K562 (cell line): ENCODE data around the gene MRFAP1. TPM values are rescaled to one million over a fixed set of nuclear protein-coding genes. Genes with fewer than 3 reads are reported as not detected.

Experiments
- E2F6 ChIP-seq, 2 experiments: IDR thresholded peaks; 2 replicates each; pipeline ENCODE4 v1.6.1; 2011; ENCODE audit warnings: borderline replicate concordance in 1 of 2, control low read depth in 1 of 2, low read depth in 1 of 2, low read length in 1 of 2, mild to moderate bottlenecking in 1 of 2, mixed read lengths in 1 of 2, moderate library complexity in 1 of 2; ENCODE audit not compliant: insufficient read depth in 1 of 2, insufficient read length in 1 of 2, poor library complexity in 1 of 2, severe bottlenecking in 1 of 2; ENCODE audit errors: extremely low read depth in 1 of 2
- ELF2 ChIP-seq: fragments of 250-450 bp; sonication (Bioruptor Pico); IDR thresholded peaks from 2 replicates; pipeline ENCODE4 v1.5.0; 2021; ENCODE audit warnings: mild to moderate bottlenecking
- EP300 ChIP-seq: IDR thresholded peaks from 2 replicates; pipeline ENCODE4 v1.6.1; 2012; ENCODE audit warnings: low read length, improper control_type of control experiment
- ESRRB ChIP-seq: fragments of 250-450 bp; sonication (Bioruptor Pico); IDR thresholded peaks from 2 replicates; pipeline ENCODE4 v1.5.0; 2020; ENCODE audit warnings: mild to moderate bottlenecking, moderate library complexity, borderline replicate concordance
- ETS1 ChIP-seq: conservative IDR thresholded peaks from 2 replicates; pipeline ENCODE4 v1.6.1; 2011; ENCODE audit warnings: low read depth, mild to moderate bottlenecking, low read length; ENCODE audit not compliant: control insufficient read depth
- FOS ChIP-seq: IDR thresholded peaks from 3 replicates; pipeline ENCODE4 v1.6.1; 2011; ENCODE audit not compliant: insufficient read length; ENCODE audit errors: extremely low read depth
- HDAC2 ChIP-seq: fragments of 450-650 bp; IDR thresholded peaks from 2 replicates; pipeline ENCODE4 v1.6.1; 2016; ENCODE audit warnings: mild to moderate bottlenecking
- MED1 ChIP-seq: sonication (generic); formaldehyde crosslinking; IDR thresholded peaks from 2 replicates; pipeline ENCODE4 v1.8.1; 2023; ENCODE audit warnings: missing genetic modification reagents, borderline replicate concordance
- MEF2D ChIP-seq: conservative IDR thresholded peaks from 2 replicates; pipeline ENCODE4 v1.6.1; 2016; ENCODE audit warnings: low read depth, missing genetic modification characterization, missing compliant biosample characterization
- PRDM10 ChIP-seq: fragments of 450-650 bp; IDR thresholded peaks from 2 replicates; pipeline ENCODE4 v1.6.1; 2018; ENCODE audit not compliant: partially characterized antibody
- PRMT5 ChIP-seq: sonication (generic); formaldehyde crosslinking; IDR thresholded peaks from 2 replicates; pipeline ENCODE4 v1.5.0; 2020; ENCODE audit warnings: missing genetic modification reagents
- RFX5 ChIP-seq: IDR thresholded peaks from 2 replicates; pipeline ENCODE4 v1.6.1; 2011; ENCODE audit warnings: low read depth, mild to moderate bottlenecking, improper control_type of control experiment, low read length
- RUNX1 ChIP-seq: sonication (generic); IDR thresholded peaks from 2 replicates; pipeline ENCODE4 v1.6.1; 2016; ENCODE audit warnings: antibody characterized with exemption, low read depth
- SMC3 ChIP-seq: conservative IDR thresholded peaks from 2 replicates; pipeline ENCODE4 v1.6.1; 2011; ENCODE audit warnings: low read depth, low read length, improper control_type of control experiment; ENCODE audit not compliant: insufficient read depth
- SREBF2 ChIP-seq: sonication (generic); formaldehyde crosslinking; IDR thresholded peaks from 2 replicates; pipeline ENCODE4 v1.4.0; 2020; ENCODE audit warnings: mild to moderate bottlenecking, missing genetic modification reagents
- THRAP3 ChIP-seq: fragments of 450-650 bp; IDR thresholded peaks from 2 replicates; pipeline ENCODE4 v1.6.1; 2016; ENCODE audit warnings: mild to moderate bottlenecking, inconsistent platforms, borderline replicate concordance
- U2AF2 ChIP-seq: fragments of 200-400 bp; formaldehyde crosslinking; optimal IDR thresholded peaks from 2 replicates; pipeline ENCODE3; 2017; ENCODE audit warnings: low read depth, mild to moderate bottlenecking, low read length
- ZBTB33 ChIP-seq: sonication (generic); formaldehyde crosslinking; IDR thresholded peaks from 2 replicates; pipeline ENCODE4 v1.8.1; 2023; ENCODE audit warnings: mild to moderate bottlenecking, missing genetic modification reagents
- ZNF354B ChIP-seq: fragments of 250-450 bp; sonication (Bioruptor Pico); IDR thresholded peaks from 2 replicates; pipeline ENCODE4 v1.4.0; 2020
- ZNF77 ChIP-seq: fragments of 250-450 bp; sonication (Bioruptor Pico); IDR thresholded peaks from 2 replicates; pipeline ENCODE4 v1.5.0; 2020
- polyA plus RNA-seq, 8 experiments: library from polyadenylated mRNA; depleted of rRNA in 4 of 8; stranded (reverse) in 5 of 8; unstranded in 3 of 8; fragments of >200 nt; fragmentation: Nextera tagmentation in 2 of 8; fragmentation: Illumina TruSeq in 1 of 8; extraction: Ambion mirVana in 2 of 8; extraction: Trizol in 1 of 8; gene quantifications; 2 replicates each; pipeline versions ENCODE4 v1.2.1 to v1.2.3, GENCODE V29; 2011 to 2014; ENCODE audit warnings: inconsistent platforms in 1 of 8, missing spikeins in 1 of 8
- total RNA-seq, 7 experiments: library from RNA; depleted of rRNA in 6 of 7; stranded (reverse); fragments of >200 nt in 6 of 7; fragmentation: Illumina TruSeq in 2 of 7; extraction: Trizol in 2 of 7; gene quantifications; 2 replicates each; pipeline versions ENCODE4 v1.2.1 to v1.2.3, GENCODE V29; 2011 to 2021; ENCODE audit warnings: low replicate concordance in 1 of 7

MRFAP1 gene
- total and polyA plus RNA-seq, 9 of the 15 experiments (the other 6 are each of a cell fraction or from before 2014, with no cell fraction given): 46.0 to 270 (median 151) TPM

GRCh38 chr4:6674500-6675149, 34.1 kb downstream of the MRFAP1 start (continued):
- TF ChIP-seq E2F6 (IDR thresholded peaks at IDR 0.05; ENCODE audit: borderline replicate concordance in 1 of 2, extremely low read depth in 1 of 2, insufficient read depth in 1 of 2, insufficient read length in 1 of 2, low read depth in 1 of 2, low read length in 1 of 2, poor library complexity in 1 of 2, severe bottlenecking in 1 of 2) (peak; percentile 37 to 61), MED1 (CRISPR knock-in tag) (no peak), MEF2D (tag) (no peak), SREBF2 (no peak), PRDM10 (peak; percentile 58), U2AF2 (no peak), SMC3 (0 out of 2 replicates have a peak, but pooled peaks have one; percentile 24), ZNF354B (CRISPR knock-in tag) (no peak), ZNF77 (CRISPR knock-in tag) (no peak), EP300 (peak; percentile 69), PRMT5 (CRISPR knock-in tag) (no peak), ELF2 (CRISPR knock-in tag) (no peak), RUNX1 (no peak), ESRRB (CRISPR knock-in tag) (no peak), ZBTB33 (CRISPR knock-in tag) (no peak), RFX5 (no peak), THRAP3 (no peak), ETS1 (0 out of 2 replicates have a peak, but pooled peaks have one; percentile 5), FOS (no peak), HDAC2 (0 out of 2 replicates have a peak, but pooled peaks have one; percentile 42)
